HG03442 (cell line): Measurements from ENCODE around the gene CCT7.

Experiments used
- ATAC-seq: cut with Tn5 transposase; IDR thresholded peaks from one replicate; pipeline ENCODE4 v1.9.1; 2021; ENCODE audit warnings: mild to moderate bottlenecking, moderate library complexity; ENCODE audit not compliant: unreplicated experiment

The CCT7 gene

GRCh38 chr2:73266061-73266901 is 32.2 kb downstream of the CCT7 start:
- ATAC-seq: no peak

- ATAC-seq: no peak
Observed at GRCh38 chr2:73267008-73267407, 32.9 kb downstream of the CCT7 start.

GRCh38 chr2:73268366-73268829 is 34.3 kb downstream of the CCT7 start:
- ATAC-seq: no peak

- peak; percentile 65 for ATAC-seq
Observed at GRCh38 chr2:73268830-73269685, 35.0 kb downstream of the CCT7 start.

- no peak for ATAC-seq
Observed at GRCh38 chr2:73269686-73270465, 35.8 kb downstream of the CCT7 start.

- ATAC-seq: no peak
Observed at GRCh38 chr2:73272270-73272669, 38.2 kb downstream of the CCT7 start.

- no peak for ATAC-seq
Observed at GRCh38 chr2:73279852-73280251, 45.7 kb downstream of the CCT7 start.

GRCh38 chr2:73281244-73281643 is 47.1 kb downstream of the CCT7 start:
- no peak for ATAC-seq

- no peak for ATAC-seq
Observed at GRCh38 chr2:73282924-73283544, 48.9 kb downstream of the CCT7 start.

GRCh38 chr2:73283545-73284295 is 49.6 kb downstream of the CCT7 start:
- peak; percentile 15 for ATAC-seq

- peak; percentile 72 for ATAC-seq
Observed at GRCh38 chr2:73284296-73285158, 50.4 kb downstream of the CCT7 start, which contains the start of gene FBXO41. FBXO41 (minus strand) TSS chr2:73284478; CDS start chr2:73269630, 14,848 bp downstream.

GRCh38 chr2:73285159-73285739 is 51.1 kb downstream of the CCT7 start:
- peak; percentile 55 for ATAC-seq

- ATAC-seq: no peak
Observed at GRCh38 chr2:73286134-73286655, 52.1 kb downstream of the CCT7 start.

GRCh38 chr2:73289304-73289703 is 55.2 kb downstream of the CCT7 start:
- ATAC-seq: no peak

- ATAC-seq: no peak
Observed at GRCh38 chr2:73290049-73290839, 56.1 kb downstream of the CCT7 start.

- ATAC-seq: no peak
Observed at GRCh38 chr2:73291093-73291460, 57.0 kb downstream of the CCT7 start.
